H1 (cell line): ENCODE results near the gene OR5C1. TPM values are rescaled to one million over a fixed set of nuclear protein-coding genes. Genes with fewer than 3 reads are reported as not detected.
A peak's percentile ranks its signal among the peaks of the same experiment; 100 is the strongest.

ENCODE experiments used
- CTCF ChIA-PET: fragments of 300-600 bp; sonication (Branson Sonifier 250); formaldehyde crosslinking; loops from one replicate; lab custom pipeline; 2021; ENCODE audit not compliant: partially characterized antibody; lab: Charles Lee
- POLR2A ChIA-PET: fragments of 300-600 bp; sonication (Branson Sonifier 250); formaldehyde crosslinking; loops from one replicate; lab custom pipeline; 2021; ENCODE audit warnings: inconsistent platforms; ENCODE audit not compliant: partially characterized antibody; lab: Charles Lee
- DNase-seq, 2 experiments: peaks; one replicate each; pipeline versions ENCODE4 v3.0.0 to v3.0.0-alpha.2; 2010 to 2022; ENCODE audit warnings: low spot score in 2 of 2, low read depth in 1 of 2, mixed read lengths in 1 of 2
- FAIRE-seq: peaks from 2 replicates; lab custom pipeline; 2011; peaks lifted over from hg19 to GRCh38; lab: Jason Lieb, UNC
- H2AFZ ChIP-seq: 2 replicates; pipeline ENCODE4 v1.8.1; 2012; ENCODE audit warnings: low read length, inconsistent platforms
- H2AK5ac ChIP-seq: 2 replicates; pipeline ENCODE4 v1.6.1; 2013; ENCODE audit warnings: low read depth, low read length
- H2BK120ac ChIP-seq: replicated peaks from 2 replicates; pipeline ENCODE3; 2013; ENCODE audit warnings: low read depth, low read length, inconsistent platforms
- H2BK12ac ChIP-seq: 2 replicates; pipeline ENCODE4 v1.6.1; 2013; ENCODE audit warnings: low read depth, low read length
- H2BK15ac ChIP-seq: 2 replicates; pipeline ENCODE4 v1.6.1; 2013; ENCODE audit warnings: low read length
- H2BK20ac ChIP-seq: 2 replicates; pipeline ENCODE4 v1.6.1; 2013; ENCODE audit warnings: low read length
- H2BK5ac ChIP-seq: 2 replicates; pipeline ENCODE4 v1.6.1; 2013; ENCODE audit warnings: low read depth, low read length
- H3K14ac ChIP-seq: 2 replicates; pipeline ENCODE4 v1.6.1; 2013; ENCODE audit warnings: inconsistent platforms; ENCODE audit not compliant: insufficient read length
- H3K18ac ChIP-seq: 2 replicates; pipeline ENCODE4 v1.6.1; 2013; ENCODE audit warnings: low read length; ENCODE audit errors: extremely low read depth
- H3K23ac ChIP-seq: 2 replicates; pipeline ENCODE4 v1.6.1; 2013; ENCODE audit warnings: inconsistent platforms; ENCODE audit not compliant: insufficient read length
- H3K23me2 ChIP-seq: 2 replicates; pipeline ENCODE4 v1.6.1; 2013; ENCODE audit warnings: low read depth, low read length
- H3K27ac ChIP-seq: 2 replicates; pipeline ENCODE4 v1.6.1; 2011; ENCODE audit warnings: low read depth, low read length, inconsistent platforms
- H3K27me3 ChIP-seq, 4 experiments: replicated peaks in 1 of 4; 1 replicate in 1 of 4; 2 replicates in 3 of 4; pipeline versions ENCODE4 v1.6.1 to v1.8.1; 2011 to 2013; ENCODE audit warnings: low read length in 3 of 4, mild to moderate bottlenecking in 3 of 4, inconsistent platforms in 2 of 4, mixed read lengths in 2 of 4, moderate library complexity in 1 of 4; ENCODE audit not compliant: control insufficient read depth in 3 of 4, insufficient read depth in 3 of 4; ENCODE audit errors: extremely low read depth in 1 of 4
- H3K36me3 ChIP-seq, 4 experiments: 2 replicates each; pipeline versions ENCODE4 v1.6.1 to v1.8.1; 2011 to 2013; ENCODE audit warnings: mild to moderate bottlenecking in 4 of 4, low read length in 3 of 4, moderate library complexity in 2 of 4, control low read depth in 1 of 4, inconsistent platforms in 1 of 4; ENCODE audit not compliant: insufficient read depth in 4 of 4, control insufficient read depth in 2 of 4
- H3K4ac ChIP-seq: replicated peaks from 2 replicates; pipeline ENCODE3; 2013; ENCODE audit warnings: low read length, low read depth, mixed read lengths, inconsistent platforms; ENCODE audit not compliant: insufficient read length
- H3K4me1 ChIP-seq, 4 experiments: replicated peaks in 1 of 4; 1 replicate in 1 of 4; 2 replicates in 3 of 4; pipeline versions ENCODE4 v1.6.1 to v1.8.1; 2011 to 2013; ENCODE audit warnings: low read length in 3 of 4, inconsistent platforms in 2 of 4, mixed read lengths in 1 of 4; ENCODE audit not compliant: insufficient read depth in 4 of 4, control insufficient read depth in 3 of 4
- H3K4me2 ChIP-seq, 2 experiments: 2 replicates each; pipeline versions ENCODE4 v1.6.1 to v1.8.1; 2011 to 2013; ENCODE audit warnings: low read depth in 2 of 2, low read length in 2 of 2, control low read depth in 1 of 2, inconsistent platforms in 1 of 2, mild to moderate bottlenecking in 1 of 2; ENCODE audit not compliant: insufficient read depth in 1 of 2
- H3K4me3 ChIP-seq, 4 experiments: fragments of 200-600, 300-600 bp in 1 of 4; sonication (generic), shearing (Covaris generic), sonication (Bioruptor Twin) in 1 of 4; 2 replicates each; pipeline versions ENCODE4 v1.5.1 to v1.8.1; 2011 to 2016; ENCODE audit warnings: low read length in 4 of 4, low read depth in 3 of 4, control low read depth in 2 of 4, inconsistent platforms in 2 of 4, mild to moderate bottlenecking in 2 of 4, mixed read lengths in 1 of 4, moderate library complexity in 1 of 4; ENCODE audit not compliant: insufficient read depth in 2 of 4; ENCODE audit errors: extremely low read depth in 1 of 4
- H3K56ac ChIP-seq: replicated peaks from 2 replicates; pipeline ENCODE3; 2013; ENCODE audit warnings: low read depth, mild to moderate bottlenecking, mixed read lengths, low read length, inconsistent platforms; ENCODE audit not compliant: insufficient read length
- H3K79me1 ChIP-seq: 2 replicates; pipeline ENCODE4 v1.6.1; 2013; ENCODE audit warnings: low read depth, low read length, control low read depth
- H3K79me2 ChIP-seq, 2 experiments: 2 replicates each; pipeline versions ENCODE4 v1.6.1 to v1.8.1; 2012 to 2013; ENCODE audit warnings: low read length in 2 of 2, mild to moderate bottlenecking in 2 of 2, inconsistent platforms in 1 of 2; ENCODE audit not compliant: insufficient read depth in 2 of 2, control insufficient read depth in 1 of 2
- H3K9ac ChIP-seq, 4 experiments: replicated peaks in 1 of 4; 1 replicate in 1 of 4; 2 replicates in 3 of 4; pipeline versions ENCODE4 v1.6.1 to v1.8.1; 2011 to 2013; ENCODE audit warnings: low read depth in 3 of 4, low read length in 3 of 4, control low read depth in 2 of 4, mild to moderate bottlenecking in 2 of 4, moderate library complexity in 2 of 4, inconsistent platforms in 1 of 4; ENCODE audit errors: extremely low read depth in 1 of 4
- H3K9me3 ChIP-seq, 2 experiments: 2 replicates each; pipeline versions ENCODE4 v1.6.1 to v1.8.1; 2012 to 2013; ENCODE audit warnings: mild to moderate bottlenecking in 2 of 2, moderate library complexity in 2 of 2, control low read depth in 1 of 2, inconsistent platforms in 1 of 2, low read depth in 1 of 2, low read length in 1 of 2, mixed read lengths in 1 of 2; ENCODE audit not compliant: insufficient read depth in 2 of 2
- H4K20me1 ChIP-seq, 2 experiments: replicated peaks in 1 of 2; 2 replicates each; pipeline versions ENCODE3 to v1.8.1; 2011 to 2013; ENCODE audit warnings: inconsistent platforms in 2 of 2, low read length in 2 of 2, mild to moderate bottlenecking in 1 of 2; ENCODE audit not compliant: insufficient read depth in 2 of 2, control insufficient read depth in 1 of 2
- H4K5ac ChIP-seq: 2 replicates; pipeline ENCODE4 v1.6.1; 2013; ENCODE audit warnings: low read length, low read depth, mixed read lengths, inconsistent platforms; ENCODE audit not compliant: insufficient read length
- H4K8ac ChIP-seq: 2 replicates; pipeline ENCODE4 v1.8.0; 2013; ENCODE audit warnings: mild to moderate bottlenecking, moderate library complexity, low read length, inconsistent platforms; ENCODE audit not compliant: insufficient read depth; ENCODE audit errors: extremely low read depth
- H4K91ac ChIP-seq: replicated peaks from 2 replicates; pipeline ENCODE3; 2013; ENCODE audit warnings: low read length, mixed read lengths, inconsistent platforms; ENCODE audit not compliant: insufficient read length
- PHF8 ChIP-seq: fragments of 200-600 bp; sonication (generic); conservative IDR thresholded peaks from 2 replicates; pipeline ENCODE4 v1.7.1; 2012; ENCODE audit warnings: low read depth, mild to moderate bottlenecking, inconsistent platforms, low read length, moderate library complexity
- SP4 ChIP-seq: IDR thresholded peaks from 2 replicates; pipeline ENCODE4 v1.6.1; 2012; ENCODE audit warnings: low read length, inconsistent platforms
- ZNF274 ChIP-seq: IDR thresholded peaks from 2 replicates; pipeline ENCODE4 v1.7.0; 2012; ENCODE audit warnings: low read length, borderline replicate concordance; ENCODE audit errors: extremely low read depth
- WGBS, 2 experiments: shearing (Covaris generic) in 1 of 2; methylation state at CpG; one replicate each; pipeline versions ENCODE4 v1.1.6 to v1.1.7; 2013 to 2015; ENCODE audit warnings: low lambda C conversion rate in 2 of 2, mixed read lengths in 2 of 2, inconsistent platforms in 1 of 2, low coverage in 1 of 2, missing lambda C conversion rate in 1 of 2; ENCODE audit not compliant: insufficient replicate concordance in 2 of 2, insufficient coverage in 1 of 2, insufficient read length in 1 of 2; ENCODE audit errors: extremely low coverage in 1 of 2, missing lambda C conversion rate in 1 of 2; 5-methylcytosine and 5-hydroxymethylcytosine counted together
- polyA plus RNA-seq, 7 experiments: library from polyadenylated mRNA; depleted of rRNA in 3 of 7; stranded (reverse) in 5 of 7; unstranded in 2 of 7; fragments of >200 nt in 5 of 7; fragments of 200-250 nt in 2 of 7; gene quantifications; 1 replicate in 5 of 7; 2 replicates in 1 of 7; 4 replicates in 1 of 7; pipeline versions ENCODE4 v1.2.1 to v1.2.3, GENCODE V29; 2011 to 2013; ENCODE audit warnings: missing spikeins in 2 of 7, mixed read lengths in 2 of 7
- total RNA-seq: library from RNA; stranded (reverse); fragmentation: NEBNext Ultra II Directional; extraction: Animal tissue kit (Norgen Biotek cat#: 25700); gene quantifications from 2 replicates; pipeline ENCODE4 v1.2.1, GENCODE V29; 2021

OR5C1 gene
- total and polyA plus RNA-seq, 2 of the 8 experiments (the other 6 are each of a cell fraction or from before 2014, with no cell fraction given), result not detected

DNA sequence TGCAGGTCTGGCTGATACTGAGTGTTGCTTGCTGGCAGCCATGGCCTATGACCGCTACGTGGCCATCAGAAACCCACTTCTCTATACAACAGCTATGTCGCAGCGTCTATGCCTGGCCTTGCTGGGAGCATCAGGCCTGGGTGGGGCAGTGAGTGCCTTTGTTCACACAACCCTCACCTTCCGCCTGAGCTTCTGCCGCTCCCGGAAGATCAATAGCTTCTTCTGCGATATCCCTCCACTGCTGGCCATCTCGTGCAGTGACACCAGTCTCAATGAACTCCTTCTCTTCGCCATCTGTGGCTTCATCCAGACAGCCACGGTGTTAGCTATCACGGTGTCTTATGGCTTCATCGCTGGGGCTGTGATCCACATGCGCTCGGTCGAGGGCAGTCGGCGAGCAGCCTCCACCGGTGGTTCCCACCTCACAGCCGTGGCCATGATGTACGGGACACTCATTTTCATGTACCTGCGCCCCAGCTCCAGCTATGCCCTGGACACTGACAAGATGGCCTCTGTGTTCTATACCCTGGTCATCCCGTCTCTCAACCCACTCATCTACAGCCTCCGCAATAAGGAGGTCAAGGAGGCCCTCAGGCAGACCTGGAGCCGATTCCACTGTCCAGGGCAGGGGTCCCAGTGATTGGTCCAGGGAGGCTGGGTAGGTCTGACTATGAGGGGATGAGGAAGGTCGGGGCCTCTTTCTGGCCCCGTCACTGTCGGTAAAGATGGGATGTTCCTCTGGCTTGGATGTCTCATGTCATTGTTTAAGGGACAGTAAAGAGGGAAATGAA, 718 bp downstream of the OR5C1 start:
- Histone ChIP-seq H2BK5ac (no peak overlapping the region), H3K4me2 (no peak overlapping the region), H2AFZ (no peak overlapping the region), H3K4ac (no peak overlapping the region), H3K9me3 (peaks cover 47 to 61% of the 10 kb centered on the region in 2 experiments), H2BK120ac (no peak overlapping the region), H3K23ac (no peak overlapping the region), H3K79me1 (no peaks in the 10 kb centered on the region), H3K23me2 (no peaks in the 10 kb centered on the region), H3K56ac (no peak overlapping the region), H4K20me1 (no peaks in the 10 kb centered on the region), H3K4me1 (no peaks in the 10 kb centered on the region), H2BK15ac (no peak overlapping the region), H3K79me2 (no peaks in the 10 kb centered on the region), H3K36me3 (no peaks in the 10 kb centered on the region; a peak in 1 of 8 replicates), H2AK5ac (no peak overlapping the region), H4K91ac (no peak overlapping the region), H3K9ac (no peak overlapping the region), H4K8ac (0 out of 2 replicates have a peak overlapping the region, but pooled peaks have one; percentile 16), H2BK20ac (no peak overlapping the region), H3K27ac (no peak overlapping the region), H3K4me3 (no peak overlapping the region), H3K18ac (no peak overlapping the region), H3K27me3 (no peaks in the 10 kb centered on the region), H2BK12ac (no peak overlapping the region), H4K5ac (no peak overlapping the region), H3K14ac (no peak overlapping the region)
- no peak for FAIRE-seq
- no peak for DNase-seq
- POLR2A ChIA-PET, result no interaction called here
- CTCF ChIA-PET, result interaction anchor here (1.0 kb wide), 1 partner anchor 20 kb away, joined by 3 read pairs; no protein-coding TSS in a partner anchor
- 90% methylated on average over 28 of the region's 28 CpGs; no CpG with 5 or more reads in 1 of the 2 experiments for WGBS, 2 experiments
- TF ChIP-seq SP4, result no peak
- TF ChIP-seq PHF8, result no peak
- no peak for TF ChIP-seq ZNF274
